ENCODE measurements around the gene DAB2IP.

The DAB2IP gene

GRCh38 chr9:121765021-121765950 is 113.9 kb downstream of the DAB2IP start:
- TF ChIP-seq, protein P1, sequence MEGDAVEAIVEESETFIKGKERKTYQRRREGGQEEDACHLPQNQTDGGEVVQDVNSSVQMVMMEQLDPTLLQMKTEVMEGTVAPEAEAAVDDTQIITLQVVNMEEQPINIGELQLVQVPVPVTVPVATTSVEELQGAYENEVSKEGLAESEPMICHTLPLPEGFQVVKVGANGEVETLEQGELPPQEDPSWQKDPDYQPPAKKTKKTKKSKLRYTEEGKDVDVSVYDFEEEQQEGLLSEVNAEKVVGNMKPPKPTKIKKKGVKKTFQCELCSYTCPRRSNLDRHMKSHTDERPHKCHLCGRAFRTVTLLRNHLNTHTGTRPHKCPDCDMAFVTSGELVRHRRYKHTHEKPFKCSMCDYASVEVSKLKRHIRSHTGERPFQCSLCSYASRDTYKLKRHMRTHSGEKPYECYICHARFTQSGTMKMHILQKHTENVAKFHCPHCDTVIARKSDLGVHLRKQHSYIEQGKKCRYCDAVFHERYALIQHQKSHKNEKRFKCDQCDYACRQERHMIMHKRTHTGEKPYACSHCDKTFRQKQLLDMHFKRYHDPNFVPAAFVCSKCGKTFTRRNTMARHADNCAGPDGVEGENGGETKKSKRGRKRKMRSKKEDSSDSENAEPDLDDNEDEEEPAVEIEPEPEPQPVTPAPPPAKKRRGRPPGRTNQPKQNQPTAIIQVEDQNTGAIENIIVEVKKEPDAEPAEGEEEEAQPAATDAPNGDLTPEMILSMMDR (conservative IDR thresholded peaks at IDR 0.05; ENCODE audit: low read depth, low read length), result no peak
- no peak overlapping the region for H3K4me3 ChIP-seq (ENCODE audit: low read depth, low read length)
- peak; percentile 34 for DNase-seq (ENCODE audit: low read depth)

DNA sequence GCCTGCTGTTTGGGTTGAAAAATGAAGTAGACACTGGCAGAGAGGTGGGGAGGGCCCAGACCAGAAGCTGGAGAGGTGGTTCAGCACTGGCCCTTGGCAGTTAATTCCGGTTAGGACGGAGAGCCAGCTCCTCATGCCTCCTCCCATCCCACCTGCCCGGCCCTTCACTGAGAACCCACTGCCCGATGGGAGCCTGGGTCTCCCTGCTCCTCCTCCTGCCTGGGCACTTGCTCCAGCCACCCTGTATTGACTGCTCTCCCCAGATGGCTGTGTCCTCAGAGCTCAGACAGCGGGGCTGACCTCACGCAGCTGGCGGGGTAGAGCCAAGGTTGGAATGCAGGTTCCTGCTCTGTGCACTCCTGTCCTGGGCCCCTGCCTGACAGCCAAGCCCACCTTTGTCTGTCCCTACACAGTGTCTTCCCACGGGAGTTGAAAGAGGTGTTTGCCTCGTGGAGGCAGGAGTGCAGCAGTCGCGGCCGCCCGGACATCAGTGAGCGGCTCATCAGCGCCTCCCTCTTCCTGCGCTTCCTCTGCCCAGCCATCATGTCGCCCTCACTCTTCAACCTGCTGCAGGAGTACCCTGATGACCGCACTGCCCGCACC is 114.7 kb downstream of the DAB2IP start:
- DNase-seq (ENCODE audit: low read depth), result no peak
- H3K4me3 ChIP-seq (ENCODE audit: low read depth, low read length), result no peak overlapping the region
- TF ChIP-seq, protein P1 (conservative IDR thresholded peaks at IDR 0.05; ENCODE audit: low read depth, low read length), result no peak

DNA sequence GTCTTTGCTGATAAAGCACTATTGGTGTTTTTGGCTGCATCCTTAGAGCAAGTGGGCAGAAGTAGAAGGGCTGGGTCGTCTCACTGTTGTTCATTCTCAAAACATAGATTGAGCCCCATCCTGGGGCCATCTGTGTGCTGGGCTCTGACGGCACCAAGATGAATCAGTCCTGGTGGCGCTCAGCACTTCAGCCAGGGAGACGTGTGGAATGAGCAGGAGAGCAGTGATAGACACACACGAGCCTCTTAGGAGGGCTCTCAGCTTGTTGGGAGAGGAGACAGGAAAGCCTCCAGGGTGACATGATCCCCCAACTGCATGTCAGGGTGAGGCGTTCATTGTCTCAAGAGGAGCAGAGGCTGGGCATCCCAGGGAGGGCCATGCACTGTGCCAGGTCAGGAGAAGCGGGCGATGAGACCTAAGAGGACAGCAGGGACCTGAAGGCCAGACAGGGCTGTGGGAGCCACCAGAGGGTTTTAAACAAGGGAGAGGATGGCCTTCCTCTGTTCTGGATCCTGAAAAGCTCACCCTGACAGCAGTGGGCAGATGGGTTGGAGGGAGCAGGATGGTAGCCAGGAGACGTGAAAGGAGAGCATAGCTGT is 115.8 kb downstream of the DAB2IP start:
- TF ChIP-seq, protein P1 (conservative IDR thresholded peaks at IDR 0.05; ENCODE audit: low read depth, low read length), result no peak
- H3K4me3 ChIP-seq (ENCODE audit: low read depth, low read length), result no peak overlapping the region
- DNase-seq (ENCODE audit: low read depth), result no peak

DNA sequence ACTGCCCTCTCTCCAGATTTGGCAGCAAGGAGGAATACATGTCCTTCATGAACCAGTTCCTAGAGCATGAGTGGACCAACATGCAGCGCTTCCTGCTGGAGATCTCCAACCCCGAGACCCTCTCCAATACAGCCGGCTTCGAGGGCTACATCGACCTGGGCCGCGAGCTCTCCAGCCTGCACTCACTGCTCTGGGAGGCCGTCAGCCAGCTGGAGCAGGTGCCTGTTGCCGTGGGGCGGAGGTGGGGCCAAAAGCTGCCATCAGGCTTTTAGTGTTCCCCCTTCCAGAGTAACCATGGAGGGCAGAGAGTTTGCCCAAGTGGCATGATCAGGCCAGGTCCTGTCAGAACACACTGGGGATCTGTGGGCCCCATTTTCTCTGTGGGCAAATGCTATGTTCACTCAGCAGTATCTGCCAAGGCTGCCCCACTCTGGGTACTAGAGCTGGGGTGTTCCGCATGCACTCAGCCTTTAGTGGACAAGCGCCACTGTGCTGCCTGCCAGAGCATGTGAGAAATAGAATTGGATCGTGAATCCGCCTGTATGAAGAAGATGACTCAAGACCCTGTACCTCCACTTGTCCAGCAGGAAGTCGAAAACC is 117.1 kb downstream of the DAB2IP start:
- H3K4me3 ChIP-seq (ENCODE audit: low read depth, low read length), result no peak overlapping the region
- no peak for DNase-seq (ENCODE audit: low read depth)
- TF ChIP-seq, protein P1 (conservative IDR thresholded peaks at IDR 0.05; ENCODE audit: low read depth, low read length), result no peak

- TF ChIP-seq, protein P1 (conservative IDR thresholded peaks at IDR 0.05; ENCODE audit: low read depth, low read length), result no peak
- no peak overlapping the region for H3K4me3 ChIP-seq (ENCODE audit: low read depth, low read length)
- DNase-seq (ENCODE audit: low read depth), result no peak
Measured at GRCh38 chr9:121769939-121770338, 118.5 kb downstream of the DAB2IP start.

GRCh38 chr9:121770415-121771273 is 119.2 kb downstream of the DAB2IP start:
- TF ChIP-seq, protein P1 (conservative IDR thresholded peaks at IDR 0.05; ENCODE audit: low read depth, low read length), result no peak
- H3K4me3 ChIP-seq (ENCODE audit: low read depth, low read length), result no peak overlapping the region
- DNase-seq (ENCODE audit: low read depth), result no peak

Measured in choroid plexus epithelial cell (primary cell).